Hepatocyte (in vitro differentiated cells): Measurements from ENCODE around the gene HES4. TPM values are rescaled to one million over a fixed set of nuclear protein-coding genes. Genes with fewer than 3 reads are reported as not detected.

Source experiments
- DNase-seq: peaks from one replicate; pipeline ENCODE4 v3.0.0-alpha.2; 2016; ENCODE audit warnings: low spot score
- H2AFZ ChIP-seq: fragments of 200-600 bp; sonication (generic); 2 replicates; pipeline ENCODE4 v1.6.0; 2016; ENCODE audit warnings: antibody characterized with exemption, mild to moderate bottlenecking
- H3K27ac ChIP-seq: fragments of 200-600 bp; sonication (generic); 2 replicates; pipeline ENCODE4 v1.5.1; 2016; ENCODE audit warnings: mild to moderate bottlenecking
- H3K27me3 ChIP-seq: fragments of 200-600 bp; sonication (generic); 2 replicates; pipeline ENCODE4 v1.6.1; 2016
- H3K36me3 ChIP-seq: fragments of 200-600 bp; sonication (generic); replicated peaks from 2 replicates; pipeline ENCODE4 v1.5.1; 2016; ENCODE audit warnings: low read depth; ENCODE audit not compliant: insufficient read depth
- H3K4me1 ChIP-seq: fragments of 200-600 bp; sonication (generic); 2 replicates; pipeline ENCODE4 v1.5.1; 2016; ENCODE audit warnings: mild to moderate bottlenecking, moderate library complexity; ENCODE audit not compliant: insufficient read depth
- H3K4me2 ChIP-seq: fragments of 200-600 bp; sonication (generic); 2 replicates; pipeline ENCODE4 v1.6.0; 2016
- H3K4me3 ChIP-seq: fragments of 200-600 bp; sonication (generic); 2 replicates; pipeline ENCODE4 v1.5.1; 2016; ENCODE audit warnings: mild to moderate bottlenecking
- H3K79me2 ChIP-seq: fragments of 200-600 bp; sonication (generic); 2 replicates; pipeline ENCODE4 v1.6.0; 2017; ENCODE audit warnings: mild to moderate bottlenecking
- H3K9me2 ChIP-seq: fragments of 200-600 bp; sonication (generic); replicated peaks from 2 replicates; pipeline ENCODE4 v1.6.0; 2017; ENCODE audit warnings: mild to moderate bottlenecking; ENCODE audit not compliant: insufficient read depth
- H3K9me3 ChIP-seq: fragments of 200-600 bp; sonication (generic); 2 replicates; pipeline ENCODE4 v1.5.1; 2016; ENCODE audit warnings: low read depth, mild to moderate bottlenecking
- H4K20me1 ChIP-seq: fragments of 200-600 bp; sonication (generic); 2 replicates; pipeline ENCODE4 v1.6.0; 2016; ENCODE audit warnings: mild to moderate bottlenecking; ENCODE audit not compliant: insufficient read depth, poor library complexity, severe bottlenecking
- CTCF ChIP-seq: fragments of 200-600 bp; sonication (generic); IDR thresholded peaks from 2 replicates; pipeline ENCODE4 v1.5.1; 2016; ENCODE audit warnings: antibody characterized with exemption, mild to moderate bottlenecking; ENCODE audit not compliant: poor library complexity
- EZH2 ChIP-seq: fragments of 200-600 bp; sonication (generic); IDR thresholded peaks from 2 replicates; pipeline ENCODE4 v1.6.1; 2016; ENCODE audit warnings: antibody characterized with exemption, mild to moderate bottlenecking, borderline replicate concordance
- EZH2phosphoT487 ChIP-seq: fragments of 200-600 bp; sonication (generic); IDR thresholded peaks from one replicate; pipeline ENCODE4 v1.6.1; 2018; ENCODE audit warnings: antibody characterized with exemption, mild to moderate bottlenecking, low read depth, moderate library complexity; ENCODE audit not compliant: unreplicated experiment, severe bottlenecking
- WGBS: methylation state at CpG from one replicate; pipeline ENCODE4 v1.1.6; 2016; ENCODE audit warnings: low lambda C conversion rate; ENCODE audit errors: missing lambda C conversion rate; 5-methylcytosine and 5-hydroxymethylcytosine counted together
- polyA plus RNA-seq: library from polyadenylated mRNA; unstranded; fragments of >200 nt; fragmentation: Nextera tagmentation; extraction: Ambion mirVana; gene quantifications from 2 replicates; pipeline ENCODE4 v1.2.1, GENCODE V29; 2016
- total RNA-seq: library from RNA; depleted of rRNA; stranded (reverse); fragments of >200 nt; gene quantifications from 2 replicates; pipeline ENCODE4 v1.2.3, GENCODE V29; 2014

The HES4 gene
- total and polyA plus RNA-seq, 2 experiments from 2014 or later = 28.7 to 74.5 TPM

- H2AFZ ChIP-seq = no peak overlapping the region
- H3K9me3 ChIP-seq = no peaks in the 10 kb centered on the region
- H3K27ac ChIP-seq = no peak overlapping the region
- H4K20me1 ChIP-seq = peaks cover 7% of the 10 kb centered on the region
- no peak overlapping the region for H3K4me3 ChIP-seq
- H3K4me2 ChIP-seq = no peak overlapping the region
- peaks cover 20% of the 10 kb centered on the region for H3K79me2 ChIP-seq
- WGBS = 90% methylated on average over 13 of the region's 13 CpGs
- no peak for TF ChIP-seq CTCF
- no peak for TF ChIP-seq EZH2phosphoT487
- no peak for TF ChIP-seq EZH2
- DNase-seq = no peak
- no peaks in the 10 kb centered on the region for H3K36me3 ChIP-seq
- H3K4me1 ChIP-seq = peaks cover 3% of the 10 kb centered on the region
- H3K9me2 ChIP-seq = no peaks in the 10 kb centered on the region
- H3K27me3 ChIP-seq = no peaks in the 10 kb centered on the region
Measured at GRCh38 chr1:954927-955326, 45.0 kb downstream of the HES4 start.

GRCh38 chr1:953524-954320, 46.2 kb downstream of the HES4 start:
- 94% methylated on average over 32 of the region's 32 CpGs for WGBS
- H4K20me1 ChIP-seq = peaks cover 7% of the 10 kb centered on the region
- H3K4me2 ChIP-seq = no peak overlapping the region

GRCh38 chr1:952603-953002, 47.3 kb downstream of the HES4 start:
- H3K27me3 ChIP-seq = no peaks in the 10 kb centered on the region
- H3K36me3 ChIP-seq = no peaks in the 10 kb centered on the region
- TF ChIP-seq CTCF (no peak), EZH2phosphoT487 (no peak), EZH2 (no peak)
- H3K27ac ChIP-seq = no peak overlapping the region
- H4K20me1 ChIP-seq = peaks cover 5% of the 10 kb centered on the region
- no peak for DNase-seq
- no peak overlapping the region for H3K4me2 ChIP-seq
- WGBS = 92% methylated on average over 7 of the region's 7 CpGs
- H3K9me3 ChIP-seq = no peaks in the 10 kb centered on the region
- no peaks in the 10 kb centered on the region for H3K4me1 ChIP-seq
- no peak overlapping the region for H3K4me3 ChIP-seq
- peaks cover 6% of the 10 kb centered on the region for H3K79me2 ChIP-seq
- no peak overlapping the region for H2AFZ ChIP-seq
- no peaks in the 10 kb centered on the region for H3K9me2 ChIP-seq

More at GRCh38 chr1:953524-954320, 46.2 kb downstream of the HES4 start:
- no peak for DNase-seq
- TF ChIP-seq EZH2phosphoT487 = no peak
- no peak for TF ChIP-seq EZH2
- no peak for TF ChIP-seq CTCF
- H3K79me2 ChIP-seq = peaks cover 16% of the 10 kb centered on the region
- H3K36me3 ChIP-seq = no peaks in the 10 kb centered on the region
- H3K27ac ChIP-seq = no peak overlapping the region
- H3K4me3 ChIP-seq = no peak overlapping the region
- H3K9me3 ChIP-seq = no peaks in the 10 kb centered on the region
- peaks cover 3% of the 10 kb centered on the region for H3K4me1 ChIP-seq
- H3K27me3 ChIP-seq = no peaks in the 10 kb centered on the region
- H3K9me2 ChIP-seq = no peaks in the 10 kb centered on the region
- H2AFZ ChIP-seq = no peak overlapping the region
